A673 (cell line): ENCODE results near the gene TBC1D5.

Experiments used
- EZH2 ChIP-seq: fragments of 200-600 bp; sonication (generic); IDR thresholded peaks from 2 replicates; pipeline ENCODE4 v1.6.1; 2017; ENCODE audit warnings: borderline replicate concordance, low read depth, mild to moderate bottlenecking, mixed read lengths, antibody characterized with exemption, low read length; ENCODE audit not compliant: poor library complexity, severe bottlenecking
- TF ChIP-seq, protein P1 (sequence below): fragments of 300-800, 200-600 bp; sonication (generic); conservative IDR thresholded peaks from 2 replicates; pipeline ENCODE4 v1.5.1; 2017; ENCODE audit warnings: low read depth, mild to moderate bottlenecking, antibody characterized with exemption, low read length, moderate library complexity, mixed read lengths

DNA sequence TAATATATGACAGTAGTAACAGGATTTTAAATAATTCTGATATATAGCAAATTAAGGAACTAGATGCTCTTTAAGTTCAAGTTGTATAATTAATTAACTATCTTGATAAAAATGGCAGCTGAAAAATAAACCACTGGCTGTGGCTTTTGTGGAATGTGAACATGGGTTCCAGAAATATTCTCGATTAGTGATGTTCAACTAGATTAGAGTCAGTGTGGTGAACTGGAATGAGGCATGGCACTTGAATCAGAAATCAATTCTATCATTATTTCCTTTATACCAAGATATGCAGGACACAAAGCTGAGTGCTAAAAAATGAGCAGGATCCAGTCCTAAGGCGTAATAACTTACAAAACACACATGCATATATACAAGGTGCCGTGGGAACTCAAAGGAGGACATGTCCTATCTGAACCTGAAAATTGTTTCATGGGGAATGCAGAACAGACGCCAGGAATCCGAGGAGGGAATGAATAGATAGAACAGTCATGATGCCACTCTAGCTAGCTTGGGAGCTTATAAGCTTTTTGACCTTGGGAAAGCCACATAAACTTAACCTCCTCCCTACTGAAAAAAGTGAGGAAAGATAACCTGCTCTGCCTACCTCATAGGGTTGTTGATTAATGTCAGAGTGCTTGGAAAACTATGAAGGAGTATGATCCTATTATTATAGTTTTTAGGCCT, 455.3 kb downstream of the TBC1D5 start:
- TF ChIP-seq, protein P1, sequence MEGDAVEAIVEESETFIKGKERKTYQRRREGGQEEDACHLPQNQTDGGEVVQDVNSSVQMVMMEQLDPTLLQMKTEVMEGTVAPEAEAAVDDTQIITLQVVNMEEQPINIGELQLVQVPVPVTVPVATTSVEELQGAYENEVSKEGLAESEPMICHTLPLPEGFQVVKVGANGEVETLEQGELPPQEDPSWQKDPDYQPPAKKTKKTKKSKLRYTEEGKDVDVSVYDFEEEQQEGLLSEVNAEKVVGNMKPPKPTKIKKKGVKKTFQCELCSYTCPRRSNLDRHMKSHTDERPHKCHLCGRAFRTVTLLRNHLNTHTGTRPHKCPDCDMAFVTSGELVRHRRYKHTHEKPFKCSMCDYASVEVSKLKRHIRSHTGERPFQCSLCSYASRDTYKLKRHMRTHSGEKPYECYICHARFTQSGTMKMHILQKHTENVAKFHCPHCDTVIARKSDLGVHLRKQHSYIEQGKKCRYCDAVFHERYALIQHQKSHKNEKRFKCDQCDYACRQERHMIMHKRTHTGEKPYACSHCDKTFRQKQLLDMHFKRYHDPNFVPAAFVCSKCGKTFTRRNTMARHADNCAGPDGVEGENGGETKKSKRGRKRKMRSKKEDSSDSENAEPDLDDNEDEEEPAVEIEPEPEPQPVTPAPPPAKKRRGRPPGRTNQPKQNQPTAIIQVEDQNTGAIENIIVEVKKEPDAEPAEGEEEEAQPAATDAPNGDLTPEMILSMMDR: no peak
- TF ChIP-seq EZH2: no peak
